Amniotic stem cell (primary cell): ENCODE measurements around the gene POLD1.

ENCODE experiments used
- DNase-seq: peaks from one replicate; lab custom pipeline; 2025; lab: John Stamatoyannopoulos, UW

Gene POLD1

GRCh38 chr19:50466706-50467039, 82.5 kb downstream of the POLD1 start:
- DNase-seq: no peak

- no peak for DNase-seq
These were observed 83.4 kb downstream of the POLD1 start for GRCh38 chr19:50467566-50467965.
